Thoracic aorta endothelial cell (primary cell): ENCODE data around the gene CLCA1. TPM values are rescaled to one million over a fixed set of nuclear protein-coding genes. Genes with fewer than 3 reads are reported as not detected.

Source experiments
- total RNA-seq: library from RNA; depleted of rRNA; stranded (reverse); fragments of >200 nt; gene quantifications from 2 replicates; pipeline ENCODE4 v1.2.3, GENCODE V29; 2012

Gene CLCA1
- total RNA-seq: not detected in 2 replicates

GRCh38 chr1:86468501-86468977 lies at the start of gene CLCA1:
Gene CLCA1 (plus strand): TSS chr1:86468927. CDS start chr1:86468972, 45 bp downstream.

GRCh38 chr1:86423873-86424272 lies 44.9 kb upstream of the CLCA1 start, which contains the start of gene CLCA2:
Gene CLCA2 (plus strand): TSS chr1:86424171. CDS start chr1:86424248, 77 bp downstream.

GRCh38 chr1:86546787-86547221 lies 78.1 kb downstream of the CLCA1 start, which contains the start of gene CLCA4:
Gene CLCA4 (plus strand): TSS chr1:86547078. CDS start chr1:86547120, 42 bp downstream.

Other genes with a start within 250 kb of the CLCA1 start
- gene ODF2L, start 72.6 kb upstream of the CLCA1 start, total RNA-seq: 98.0 and 111 TPM in 2 replicates
- 0.13 and 0.79 TPM in 2 replicates for gene CLCA2, start 44.8 kb upstream of the CLCA1 start, total RNA-seq
- gene CLCA4, start 78.2 kb downstream of the CLCA1 start, total RNA-seq: not detected in 2 replicates
- 103 and 107 TPM in 2 replicates for gene SH3GLB1, start 235.6 kb downstream of the CLCA1 start, total RNA-seq